Keratinocyte (primary cell): ENCODE measurements around the gene MTCL1.

Source experiments
- EZH2 ChIP-seq: IDR thresholded peaks from one replicate; pipeline ENCODE4 v1.6.1; 2012; ENCODE audit warnings: inconsistent platforms, mild to moderate bottlenecking, low read length, moderate library complexity
- TF ChIP-seq, protein P1 (sequence below), 3 experiments: IDR thresholded peaks in 1 of 3; conservative IDR thresholded peaks in 1 of 3; optimal IDR thresholded peaks in 1 of 3; 2 replicates in 2 of 3; 3 replicates in 1 of 3; pipeline versions ENCODE3 to v1.5.1; 2011; ENCODE audit warnings: low read length in 3 of 3, mild to moderate bottlenecking in 3 of 3, moderate library complexity in 2 of 3, control low read depth in 1 of 3, inconsistent platforms in 1 of 3; ENCODE audit not compliant: insufficient read depth in 2 of 3; ENCODE audit errors: extremely low read depth in 1 of 3

DNA sequence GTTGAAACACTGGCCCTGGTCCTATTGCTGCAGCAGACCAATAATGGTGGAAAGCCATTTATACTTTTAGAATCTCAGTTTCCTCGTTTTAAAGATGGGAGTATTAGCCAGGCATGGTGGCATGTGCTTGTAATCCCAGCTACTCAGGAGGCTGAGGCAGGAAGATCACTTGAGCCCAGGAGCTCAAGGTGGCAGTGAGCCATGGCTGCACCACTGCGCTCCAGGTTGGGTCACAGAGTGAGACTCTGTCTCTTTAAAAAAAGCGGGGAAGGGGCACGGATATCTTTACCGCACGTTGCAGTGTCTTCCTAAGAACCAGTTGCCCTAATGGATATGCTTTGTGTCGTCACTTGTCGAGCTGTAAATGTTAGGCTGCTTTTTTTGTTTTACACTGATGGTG, 8.3 kb downstream of the MTCL1 start:
- TF ChIP-seq, protein P1, sequence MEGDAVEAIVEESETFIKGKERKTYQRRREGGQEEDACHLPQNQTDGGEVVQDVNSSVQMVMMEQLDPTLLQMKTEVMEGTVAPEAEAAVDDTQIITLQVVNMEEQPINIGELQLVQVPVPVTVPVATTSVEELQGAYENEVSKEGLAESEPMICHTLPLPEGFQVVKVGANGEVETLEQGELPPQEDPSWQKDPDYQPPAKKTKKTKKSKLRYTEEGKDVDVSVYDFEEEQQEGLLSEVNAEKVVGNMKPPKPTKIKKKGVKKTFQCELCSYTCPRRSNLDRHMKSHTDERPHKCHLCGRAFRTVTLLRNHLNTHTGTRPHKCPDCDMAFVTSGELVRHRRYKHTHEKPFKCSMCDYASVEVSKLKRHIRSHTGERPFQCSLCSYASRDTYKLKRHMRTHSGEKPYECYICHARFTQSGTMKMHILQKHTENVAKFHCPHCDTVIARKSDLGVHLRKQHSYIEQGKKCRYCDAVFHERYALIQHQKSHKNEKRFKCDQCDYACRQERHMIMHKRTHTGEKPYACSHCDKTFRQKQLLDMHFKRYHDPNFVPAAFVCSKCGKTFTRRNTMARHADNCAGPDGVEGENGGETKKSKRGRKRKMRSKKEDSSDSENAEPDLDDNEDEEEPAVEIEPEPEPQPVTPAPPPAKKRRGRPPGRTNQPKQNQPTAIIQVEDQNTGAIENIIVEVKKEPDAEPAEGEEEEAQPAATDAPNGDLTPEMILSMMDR (optimal IDR thresholded peaks at IDR 0.05 in 1 of 3, IDR thresholded peaks at IDR 0.05 in 1 of 3, conservative IDR thresholded peaks at IDR 0.05 in 1 of 3; ENCODE audit: extremely low read depth in 1 of 3, insufficient read depth in 2 of 3, low read length in 3 of 3), result no peak
- TF ChIP-seq EZH2, result no peak
